GM19463 (cell line): ENCODE data around the gene ATP8B1.

Experiments
- ATAC-seq: cut with Tn5 transposase; IDR thresholded peaks from one replicate; pipeline ENCODE4 v1.9.1; 2021; ENCODE audit warnings: mild to moderate bottlenecking, moderate library complexity; ENCODE audit not compliant: unreplicated experiment

ATP8B1 gene

DNA sequence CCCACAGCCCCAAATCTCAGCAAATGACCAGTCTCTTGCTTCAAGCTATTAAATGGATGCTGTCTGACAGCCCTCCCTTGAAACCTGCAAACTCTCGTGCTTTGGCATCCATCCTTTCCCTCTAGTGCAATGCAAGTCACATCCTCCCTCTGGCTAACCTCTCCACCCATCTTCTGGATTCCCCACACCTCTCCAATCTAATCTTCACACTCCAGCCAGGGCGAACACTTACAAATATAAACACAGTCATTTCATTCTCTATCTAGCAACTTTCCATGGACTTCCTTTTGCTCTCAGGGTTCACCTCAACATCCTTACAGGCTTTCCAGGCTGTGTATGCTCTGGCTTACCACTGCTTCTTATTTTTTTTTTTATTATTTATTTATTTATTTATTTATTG is 171.4 kb downstream of the ATP8B1 start:
- no peak for ATAC-seq

DNA sequence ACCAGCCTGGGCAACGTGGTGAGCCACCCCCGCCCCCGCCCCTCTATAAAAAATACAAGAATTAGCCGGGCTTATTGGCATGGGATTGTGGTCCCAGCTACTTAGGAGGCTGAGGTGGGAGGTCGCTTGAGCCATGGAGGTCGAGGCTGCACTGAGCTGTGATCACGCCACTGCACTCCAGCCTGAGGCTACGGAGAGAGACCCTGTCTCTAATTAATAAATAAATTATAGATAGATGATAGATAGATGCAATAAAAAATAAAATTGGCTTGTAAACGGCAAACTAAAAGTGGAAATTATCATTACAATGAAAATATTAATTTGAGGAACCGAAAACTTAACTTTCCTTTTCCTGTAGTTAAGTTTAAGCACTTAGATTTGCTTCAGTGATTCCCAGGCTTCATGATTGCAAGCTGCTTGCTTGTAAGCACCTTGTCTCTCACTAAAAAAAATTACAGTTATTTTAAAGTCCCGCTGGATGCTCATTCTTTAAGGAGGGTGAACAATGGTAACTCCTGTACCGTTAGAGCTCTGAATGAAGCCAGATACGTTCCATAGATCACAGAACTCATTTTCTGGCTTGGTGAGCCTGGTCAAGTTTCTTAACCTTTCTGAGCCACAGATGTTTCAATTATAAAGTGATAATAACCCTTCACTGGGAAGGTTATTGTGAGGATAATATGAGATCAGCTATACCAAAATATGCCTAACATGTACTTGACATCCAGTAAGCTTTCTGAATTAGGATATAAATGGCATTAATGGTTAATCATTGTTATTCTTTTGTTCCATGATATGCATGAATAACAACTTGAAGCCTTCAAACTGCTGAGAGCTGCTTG is 172.1 kb downstream of the ATP8B1 start:
- peak; percentile 4 for ATAC-seq

DNA sequence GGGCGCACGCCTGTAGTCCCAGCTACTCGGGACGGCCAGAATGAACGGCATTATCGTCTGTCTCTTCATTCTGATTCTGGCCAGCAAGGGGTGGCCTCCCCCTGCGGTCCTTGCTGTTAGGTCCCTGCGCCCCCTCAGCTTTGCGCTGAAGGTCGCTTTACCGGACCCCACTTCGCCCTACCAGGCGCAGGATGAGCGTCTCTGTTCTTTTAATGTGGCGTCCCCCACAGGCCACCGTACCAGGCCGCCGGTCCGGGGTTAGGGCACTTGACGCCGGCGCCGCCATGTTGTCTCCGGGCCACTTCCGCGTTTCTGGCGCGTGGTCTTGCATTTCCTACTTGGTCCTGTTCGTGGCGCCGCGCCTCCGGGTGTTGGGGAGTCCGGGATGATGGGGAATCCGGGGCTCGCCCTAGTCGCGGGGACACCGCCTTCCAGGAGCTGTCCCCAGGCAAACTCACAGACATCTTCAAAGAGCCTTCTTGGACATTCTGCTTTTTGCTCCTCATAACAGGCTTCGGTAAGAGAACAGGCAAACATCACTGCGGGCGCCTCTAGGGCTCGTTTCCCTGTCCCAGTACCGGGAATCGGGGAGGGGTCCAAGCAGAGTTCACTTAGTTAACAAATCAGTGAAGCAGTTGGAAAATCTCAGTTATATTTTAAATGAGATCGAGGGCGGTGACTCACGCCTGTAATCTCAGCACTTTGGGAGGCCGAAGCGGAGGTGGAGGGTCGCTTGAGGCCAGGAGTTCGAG is 172.9 kb downstream of the ATP8B1 start:
- peak; percentile 93 for ATAC-seq

DNA sequence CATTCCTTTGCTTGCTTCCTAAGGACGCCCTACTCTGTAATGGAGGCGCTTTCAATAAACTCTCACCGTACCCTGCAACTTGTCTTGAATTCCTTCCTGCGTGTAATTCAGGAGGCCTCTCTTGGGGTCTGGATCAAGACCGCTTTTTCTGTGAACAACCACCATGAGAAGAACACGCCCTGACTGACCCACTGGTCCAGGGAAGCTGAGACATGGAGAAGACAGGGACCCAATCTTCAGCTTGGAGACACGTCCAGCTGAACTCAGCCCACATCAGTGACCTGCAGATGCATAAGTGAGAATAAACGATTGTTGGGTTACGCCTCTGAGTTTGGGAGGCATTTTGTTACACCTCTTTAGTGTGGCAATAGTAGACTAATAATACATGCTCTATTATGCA is 173.7 kb downstream of the ATP8B1 start:
- no peak for ATAC-seq

DNA sequence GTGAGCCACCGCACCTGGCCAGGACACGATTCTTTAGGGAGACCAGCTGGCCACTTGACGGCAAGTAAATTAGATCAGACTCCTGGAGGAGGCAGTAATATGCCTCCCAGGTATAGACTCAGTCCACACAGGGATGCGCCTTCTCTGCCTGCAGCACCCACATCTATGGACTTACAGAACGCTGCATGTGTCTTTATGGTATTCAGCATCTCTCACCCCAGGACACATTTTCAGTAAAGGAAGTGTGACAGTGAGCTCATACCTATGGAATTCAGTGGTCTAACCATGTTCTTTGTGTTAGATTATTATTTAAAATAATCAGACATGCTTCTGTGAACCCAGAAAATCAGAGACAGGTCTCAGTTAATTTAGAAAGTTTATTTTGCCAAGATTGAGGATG is 175.6 kb downstream of the ATP8B1 start:
- ATAC-seq: no peak

DNA sequence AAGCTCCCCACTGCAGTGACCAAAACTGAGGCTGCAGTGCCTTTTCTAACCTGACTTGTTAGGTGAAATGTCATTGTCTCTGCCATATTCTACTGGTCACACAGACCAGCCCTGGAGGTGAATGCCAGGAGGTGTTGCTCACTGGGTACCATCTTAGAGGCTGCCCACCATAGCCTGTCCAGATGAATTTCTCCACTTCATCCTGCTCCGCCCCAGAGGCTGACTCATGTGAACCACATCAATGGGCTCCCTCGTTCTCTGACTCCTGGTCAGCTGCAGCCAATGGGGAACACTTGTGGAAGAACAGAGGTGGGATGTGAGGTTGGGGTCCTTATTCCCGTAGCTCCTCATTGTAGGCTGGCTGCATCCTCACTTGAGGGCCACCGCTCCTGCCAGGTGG is 178.1 kb downstream of the ATP8B1 start:
- ATAC-seq: no peak

DNA sequence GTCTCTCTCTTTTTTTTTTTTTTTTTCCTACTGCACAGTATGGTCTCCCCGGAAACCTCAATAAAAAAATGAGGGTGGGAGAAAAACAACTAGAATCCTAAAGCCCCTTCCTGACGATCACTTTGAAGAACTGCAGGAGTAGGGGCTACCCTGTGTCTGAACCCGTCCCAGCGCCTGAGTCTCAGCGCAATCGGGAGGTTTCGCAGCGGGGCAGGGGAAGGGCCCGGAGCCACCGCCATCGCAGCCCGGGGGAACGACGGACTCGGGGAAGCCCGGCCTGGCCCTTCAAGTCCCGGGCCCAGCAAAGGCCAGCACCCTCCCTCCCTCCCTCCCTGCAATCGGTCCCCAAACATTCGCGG is 181.9 kb downstream of the ATP8B1 start:
- peak; percentile 12 for ATAC-seq

DNA sequence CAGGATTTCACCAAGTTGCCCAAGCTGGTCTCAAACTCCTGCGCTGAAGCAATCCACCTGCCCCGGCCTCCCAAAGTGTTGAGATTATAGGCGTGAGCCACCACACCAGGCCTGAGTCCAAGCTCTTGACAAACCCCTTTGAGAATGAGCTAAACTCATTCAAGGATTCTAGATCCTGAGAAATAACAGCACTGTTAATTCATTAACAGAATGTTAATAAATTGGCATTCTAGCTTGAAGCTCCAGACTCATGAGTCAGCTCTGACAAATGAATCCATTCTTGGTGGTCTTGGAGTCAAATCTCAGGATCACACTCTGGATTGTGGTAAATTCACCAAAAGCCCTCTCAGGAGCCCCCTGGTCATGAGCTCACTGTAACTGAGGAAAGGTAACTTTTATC is 183.2 kb downstream of the ATP8B1 start:
- no peak for ATAC-seq

DNA sequence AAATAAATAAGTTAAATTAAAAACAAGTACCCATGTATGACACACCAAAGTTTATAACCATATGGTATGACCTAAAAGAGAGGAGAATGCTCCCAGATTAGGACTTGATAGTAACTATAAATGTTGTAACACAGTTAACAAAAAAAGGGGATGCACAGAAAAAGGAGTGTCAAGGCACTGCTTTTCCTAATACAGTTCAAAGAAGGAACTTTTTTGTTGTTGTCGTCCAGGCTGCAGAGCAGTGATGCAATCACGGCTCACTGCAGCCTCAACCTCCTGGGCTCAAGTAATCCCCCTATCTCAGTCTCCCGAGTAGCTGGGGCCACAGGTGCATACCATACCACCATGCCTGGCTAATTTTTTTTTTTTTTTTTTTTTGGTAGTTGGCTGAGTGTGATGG is 184.2 kb downstream of the ATP8B1 start:
- no peak for ATAC-seq

DNA sequence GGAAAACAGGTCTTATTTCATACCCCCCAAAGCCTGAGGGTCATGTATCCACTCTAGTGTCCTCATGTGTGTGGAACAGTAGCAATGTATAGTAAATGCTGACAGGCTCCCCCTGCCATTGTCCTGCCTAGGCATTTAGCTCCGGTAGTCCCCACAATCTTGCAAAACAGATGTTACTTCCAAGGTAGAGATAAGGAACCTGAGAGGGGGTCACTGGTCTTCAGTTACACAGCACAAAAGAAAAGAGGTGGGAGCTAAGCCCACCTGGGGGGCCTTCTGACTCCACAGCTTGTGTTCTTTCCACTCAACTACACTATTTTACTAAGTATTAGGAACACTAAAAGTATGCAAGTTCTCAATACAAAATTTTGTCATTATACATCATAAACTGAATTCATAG is 199.2 kb downstream of the ATP8B1 start:
- no peak for ATAC-seq
